ENCODE data around the gene PEPD. TPM values are rescaled to one million over a fixed set of nuclear protein-coding genes. Genes with fewer than 3 reads are reported as not detected.
"Not testable (repeated sequence)": the region's sequence is repeated elsewhere in the genome, so short reads cannot be mapped to it uniquely, and the experiment has no call there.

Gene PEPD
- total RNA-seq, 1 experiment from 2014 or later = 14.2 TPM

- no peaks in the 10 kb centered on the region for H4K20me1 ChIP-seq (ENCODE audit: insufficient read depth, low read depth, low read length)
- no peaks in the 10 kb centered on the region for H3K9me3 ChIP-seq (ENCODE audit: low read length)
- H3K4me3 ChIP-seq (ENCODE audit: low read length) = no peak overlapping the region
- peaks cover 6% of the 10 kb centered on the region; the same call in 1 of the 2 replicates for H3K4me1 ChIP-seq (ENCODE audit: low read length)
- H3K27ac ChIP-seq (ENCODE audit: low read length) = no peak overlapping the region
- H2AFZ ChIP-seq (ENCODE audit: low read length) = no peak overlapping the region
- no peak overlapping the region for H3K9ac ChIP-seq (ENCODE audit: low read length)
- no peaks in the 10 kb centered on the region for H3K9me2 ChIP-seq (replicated peaks; ENCODE audit: insufficient read depth, low read length)
- H3K36me3 ChIP-seq (ENCODE audit: insufficient read depth, low read length) = no peaks in the 10 kb centered on the region
- DNase-seq = no peak
- no peaks in the 10 kb centered on the region for H3K27me3 ChIP-seq (ENCODE audit: low read length)
- H3K79me2 ChIP-seq (ENCODE audit: low read length) = no peaks in the 10 kb centered on the region
- H3K4me2 ChIP-seq (ENCODE audit: low read depth, low read length, poor library complexity, severe bottlenecking) = no peak overlapping the region
Measured at GRCh38 chr19:33558856-33559255, 37.3 kb upstream of the PEPD start.

DNA sequence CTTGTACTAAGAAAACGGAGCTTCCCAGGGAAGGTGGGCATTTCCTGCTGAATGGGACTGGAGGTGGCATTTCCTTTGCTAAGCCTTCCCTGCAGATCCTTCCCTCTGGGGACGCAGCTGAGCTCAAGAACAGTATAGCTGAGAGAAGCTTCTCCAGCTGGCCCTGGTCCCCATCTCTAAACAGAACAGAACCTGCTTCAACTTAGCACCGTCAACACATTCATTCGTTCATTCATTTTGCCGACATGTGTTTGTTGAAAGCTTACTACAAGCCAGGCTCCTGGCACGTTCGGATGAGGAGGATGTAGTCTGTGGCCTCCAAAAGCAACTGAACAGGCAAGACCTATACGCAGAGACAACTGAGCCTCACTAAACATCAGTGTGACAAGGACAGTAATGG is 36.6 kb upstream of the PEPD start:
- no peak overlapping the region for H3K27ac ChIP-seq (ENCODE audit: low read length)
- no peak for DNase-seq

GRCh38 chr19:33557720-33558119 is 36.1 kb upstream of the PEPD start:
- no peak overlapping the region for H3K27ac ChIP-seq (ENCODE audit: low read length)
- H3K4me1 ChIP-seq (ENCODE audit: low read length) = peaks cover 6% of the 10 kb centered on the region; the same call in 1 of the 2 replicates
- no peaks in the 10 kb centered on the region for H3K9me3 ChIP-seq (ENCODE audit: low read length)
- H3K79me2 ChIP-seq (ENCODE audit: low read length) = no peaks in the 10 kb centered on the region
- no peaks in the 10 kb centered on the region for H3K27me3 ChIP-seq (ENCODE audit: low read length)
- H4K20me1 ChIP-seq (ENCODE audit: insufficient read depth, low read depth, low read length) = no peaks in the 10 kb centered on the region
- no peak overlapping the region for H2AFZ ChIP-seq (ENCODE audit: low read length)
- no peak overlapping the region for H3K4me2 ChIP-seq (ENCODE audit: low read depth, low read length, poor library complexity, severe bottlenecking)
- no peaks in the 10 kb centered on the region for H3K9me2 ChIP-seq (replicated peaks; ENCODE audit: insufficient read depth, low read length)
- no peak for DNase-seq
- H3K9ac ChIP-seq (ENCODE audit: low read length) = no peak overlapping the region
- no peak overlapping the region for H3K4me3 ChIP-seq (ENCODE audit: low read length)
- H3K36me3 ChIP-seq (ENCODE audit: insufficient read depth, low read length) = no peaks in the 10 kb centered on the region

More for the DNA sequence above, 36.6 kb upstream of the PEPD start:
- no peak overlapping the region for H3K4me2 ChIP-seq (ENCODE audit: low read depth, low read length, poor library complexity, severe bottlenecking)
- H3K9me3 ChIP-seq (ENCODE audit: low read length) = no peaks in the 10 kb centered on the region
- no peaks in the 10 kb centered on the region for H3K36me3 ChIP-seq (ENCODE audit: insufficient read depth, low read length)
- H3K79me2 ChIP-seq (ENCODE audit: low read length) = no peaks in the 10 kb centered on the region
- H3K9me2 ChIP-seq (replicated peaks; ENCODE audit: insufficient read depth, low read length) = no peaks in the 10 kb centered on the region
- H3K27me3 ChIP-seq (ENCODE audit: low read length) = no peaks in the 10 kb centered on the region
- peaks cover 6% of the 10 kb centered on the region; the same call in 1 of the 2 replicates for H3K4me1 ChIP-seq (ENCODE audit: low read length)
- H4K20me1 ChIP-seq (ENCODE audit: insufficient read depth, low read depth, low read length) = no peaks in the 10 kb centered on the region
- no peak overlapping the region for H3K9ac ChIP-seq (ENCODE audit: low read length)
- no peak overlapping the region for H3K4me3 ChIP-seq (ENCODE audit: low read length)
- no peak overlapping the region for H2AFZ ChIP-seq (ENCODE audit: low read length)

DNA sequence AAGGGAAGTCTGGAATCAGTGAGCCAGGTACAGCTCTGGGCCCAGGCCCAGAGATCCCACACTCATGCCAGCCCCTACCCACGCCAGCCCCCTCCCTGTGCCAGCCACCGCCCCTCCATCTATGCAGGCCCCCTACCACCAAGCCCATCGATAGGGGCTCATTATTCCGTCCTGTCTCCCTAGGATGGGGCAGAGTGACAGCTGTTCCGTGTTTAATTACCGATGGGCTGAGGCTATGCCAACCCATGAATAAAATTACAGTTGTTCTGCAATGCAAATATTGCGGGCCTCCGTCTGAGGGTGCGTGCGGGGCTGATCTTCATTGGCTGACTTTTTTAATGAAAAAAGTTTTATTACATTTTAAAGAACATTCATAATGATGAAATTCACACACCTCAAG is 35.6 kb upstream of the PEPD start:
- Histone ChIP-seq H3K4me1 (ENCODE audit: low read length) (peaks cover 6% of the 10 kb centered on the region; the same call in 1 of the 2 replicates), H3K36me3 (ENCODE audit: insufficient read depth, low read length) (no peaks in the 10 kb centered on the region), H3K4me2 (ENCODE audit: low read depth, low read length, poor library complexity, severe bottlenecking) (no peak overlapping the region), H3K4me3 (ENCODE audit: low read length) (no peak overlapping the region), H4K20me1 (ENCODE audit: insufficient read depth, low read depth, low read length) (no peaks in the 10 kb centered on the region), H3K9ac (ENCODE audit: low read length) (no peak overlapping the region), H3K9me3 (ENCODE audit: low read length) (no peaks in the 10 kb centered on the region), H3K27ac (ENCODE audit: low read length) (no peak overlapping the region), H3K79me2 (ENCODE audit: low read length) (no peaks in the 10 kb centered on the region), H3K27me3 (ENCODE audit: low read length) (no peaks in the 10 kb centered on the region), H2AFZ (ENCODE audit: low read length) (no peak overlapping the region), H3K9me2 (replicated peaks; ENCODE audit: insufficient read depth, low read length) (no peaks in the 10 kb centered on the region)
- no peak for DNase-seq

DNA sequence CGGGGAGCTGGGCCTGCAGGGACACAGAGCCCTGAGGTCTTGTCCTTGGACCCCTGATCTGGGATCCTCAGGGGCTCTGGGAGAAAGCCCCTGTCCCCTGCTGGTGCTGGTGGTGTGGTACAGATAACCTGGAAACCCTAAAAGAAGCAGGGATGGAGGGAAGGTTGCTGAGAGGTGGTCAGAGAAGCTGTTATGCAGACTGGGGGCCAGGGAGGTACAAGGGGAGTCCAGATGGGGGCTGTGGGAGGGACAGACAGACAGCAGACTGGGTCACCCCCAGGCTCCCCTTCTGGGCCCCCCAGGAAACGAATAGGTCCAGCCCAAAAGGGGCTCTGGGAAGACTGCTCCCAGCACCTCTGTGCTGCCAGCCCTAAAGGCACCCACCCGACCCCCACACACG is 34.7 kb upstream of the PEPD start:
- H3K4me1 ChIP-seq (ENCODE audit: low read length) = peaks cover 6% of the 10 kb centered on the region; the same call in 1 of the 2 replicates
- H3K9ac ChIP-seq (ENCODE audit: low read length) = no peak overlapping the region
- H3K9me3 ChIP-seq (ENCODE audit: low read length) = no peaks in the 10 kb centered on the region
- no peak for DNase-seq
- no peaks in the 10 kb centered on the region for H3K36me3 ChIP-seq (ENCODE audit: insufficient read depth, low read length)
- H2AFZ ChIP-seq (ENCODE audit: low read length) = peak overlapping the region; percentile 86; the same call in 1 of the 2 replicates
- H3K4me3 ChIP-seq (ENCODE audit: low read length) = no peak overlapping the region
- no peaks in the 10 kb centered on the region for H3K9me2 ChIP-seq (replicated peaks; ENCODE audit: insufficient read depth, low read length)
- no peak overlapping the region for H3K27ac ChIP-seq (ENCODE audit: low read length)
- no peaks in the 10 kb centered on the region for H3K79me2 ChIP-seq (ENCODE audit: low read length)
- H3K4me2 ChIP-seq (ENCODE audit: low read depth, low read length, poor library complexity, severe bottlenecking) = peak overlapping the region; percentile 19
- H3K27me3 ChIP-seq (ENCODE audit: low read length) = no peaks in the 10 kb centered on the region
- no peaks in the 10 kb centered on the region for H4K20me1 ChIP-seq (ENCODE audit: insufficient read depth, low read depth, low read length)

GRCh38 chr19:33555726-33556125 is 34.1 kb upstream of the PEPD start:
- not testable (repeated sequence) for H3K27ac ChIP-seq (ENCODE audit: low read length); H3K9me2 ChIP-seq (replicated peaks; ENCODE audit: insufficient read depth, low read length); H3K4me1 ChIP-seq (ENCODE audit: low read length); H3K27me3 ChIP-seq (ENCODE audit: low read length); H3K36me3 ChIP-seq (ENCODE audit: insufficient read depth, low read length); H3K79me2 ChIP-seq (ENCODE audit: low read length); H3K9me3 ChIP-seq (ENCODE audit: low read length); H4K20me1 ChIP-seq (ENCODE audit: insufficient read depth, low read depth, low read length)
- peak overlapping the region; percentile 86; the same call in 1 of the 2 replicates for H2AFZ ChIP-seq (ENCODE audit: low read length)
- H3K4me2 ChIP-seq (ENCODE audit: low read depth, low read length, poor library complexity, severe bottlenecking) = peak overlapping the region; percentile 53
- H3K4me3 ChIP-seq (ENCODE audit: low read length) = peak overlapping the region; percentile 58; the same call in 1 of the 2 replicates
- DNase-seq = peak; percentile 69
- H3K9ac ChIP-seq (ENCODE audit: low read length) = peak overlapping the region; percentile 47

- Histone ChIP-seq H4K20me1 (ENCODE audit: insufficient read depth, low read depth, low read length) (no peaks in the 10 kb centered on the region), H3K27ac (ENCODE audit: low read length) (no peak overlapping the region), H3K9me3 (ENCODE audit: low read length) (no peaks in the 10 kb centered on the region), H3K4me3 (ENCODE audit: low read length) (peak overlapping the region; percentile 58; the same call in 1 of the 2 replicates), H3K9ac (ENCODE audit: low read length) (peak overlapping the region; percentile 47; the same call in 1 of the 2 replicates), H3K9me2 (replicated peaks; ENCODE audit: insufficient read depth, low read length) (no peaks in the 10 kb centered on the region), H3K4me2 (ENCODE audit: low read depth, low read length, poor library complexity, severe bottlenecking) (peak overlapping the region; percentile 53), H2AFZ (ENCODE audit: low read length) (no peak overlapping the region), H3K79me2 (ENCODE audit: low read length) (no peaks in the 10 kb centered on the region), H3K36me3 (ENCODE audit: insufficient read depth, low read length) (no peaks in the 10 kb centered on the region), H3K4me1 (ENCODE audit: low read length) (peaks cover 6% of the 10 kb centered on the region; the same call in 1 of the 2 replicates), H3K27me3 (ENCODE audit: low read length) (no peaks in the 10 kb centered on the region)
- DNase-seq = no peak
Measured at GRCh38 chr19:33554821-33555220, 33.2 kb upstream of the PEPD start.

GRCh38 chr19:33554391-33554790 is 32.8 kb upstream of the PEPD start:
- Histone ChIP-seq H2AFZ (ENCODE audit: low read length) (no peak overlapping the region), H3K9me3 (ENCODE audit: low read length) (no peaks in the 10 kb centered on the region), H3K79me2 (ENCODE audit: low read length) (no peaks in the 10 kb centered on the region), H3K9ac (ENCODE audit: low read length) (0 out of 2 replicates have a peak overlapping the region, but pooled peaks have one; percentile 47), H3K27me3 (ENCODE audit: low read length) (no peaks in the 10 kb centered on the region), H3K4me1 (ENCODE audit: low read length) (peaks cover 6% of the 10 kb centered on the region; the same call in 1 of the 2 replicates), H3K9me2 (replicated peaks; ENCODE audit: insufficient read depth, low read length) (no peaks in the 10 kb centered on the region), H3K4me2 (ENCODE audit: low read depth, low read length, poor library complexity, severe bottlenecking) (peak overlapping the region; percentile 53), H3K27ac (ENCODE audit: low read length) (no peak overlapping the region), H3K36me3 (ENCODE audit: insufficient read depth, low read length) (no peaks in the 10 kb centered on the region), H4K20me1 (ENCODE audit: insufficient read depth, low read depth, low read length) (no peaks in the 10 kb centered on the region), H3K4me3 (ENCODE audit: low read length) (peak overlapping the region; percentile 58; the same call in 1 of the 2 replicates)
- DNase-seq = no peak

Measured in Karpas-422 (cell line).